HEK293T (cell line): Measurements from ENCODE around the gene TTYH2.

Experiments used
- CTCF ChIA-PET: fragments of 350-600 bp; formaldehyde crosslinking; extraction: SDS; loops from one replicate; lab custom pipeline; 2021; ENCODE audit warnings: antibody characterized with exemption, inconsistent platforms; lab: Yijun Ruan, JAX
- POLR2A ChIA-PET: fragments of 350-600 bp; formaldehyde crosslinking; extraction: SDS; loops from one replicate; lab custom pipeline; 2020; ENCODE audit warnings: antibody characterized with exemption, inconsistent platforms; lab: Yijun Ruan, JAX
- DNase-seq: peaks from one replicate; pipeline ENCODE4 v3.0.0; 2012; ENCODE audit warnings: mixed read lengths; ENCODE audit errors: extremely low spot score
- ARNT ChIP-seq: fragments of 450-650 bp; IDR thresholded peaks from 2 replicates; pipeline ENCODE4 v1.6.1; 2017; ENCODE audit warnings: mild to moderate bottlenecking
- BHLHE40 ChIP-seq: fragments of 450-650 bp; IDR thresholded peaks from 2 replicates; pipeline ENCODE4 v1.6.1; 2016; ENCODE audit warnings: mild to moderate bottlenecking, moderate library complexity, borderline replicate concordance
- CTBP1 ChIP-seq: fragments of 450-650 bp; IDR thresholded peaks from 2 replicates; pipeline ENCODE4 v1.6.1; 2016; ENCODE audit warnings: borderline replicate concordance
- ELF4 ChIP-seq: fragments of 450-650 bp; IDR thresholded peaks from 2 replicates; pipeline ENCODE4 v1.6.1; 2017; ENCODE audit warnings: antibody characterized with exemption
- FOXA1 ChIP-seq: fragments of 450-650 bp; IDR thresholded peaks from 2 replicates; pipeline ENCODE4 v1.6.1; 2016; ENCODE audit warnings: mild to moderate bottlenecking
- FOXK2 ChIP-seq: fragments of 450-650 bp; IDR thresholded peaks from 2 replicates; pipeline ENCODE4 v1.6.1; 2016; ENCODE audit warnings: mild to moderate bottlenecking
- FOXM1 ChIP-seq: fragments of 450-650 bp; IDR thresholded peaks from 2 replicates; pipeline ENCODE4 v1.6.1; 2017; ENCODE audit warnings: mild to moderate bottlenecking, borderline replicate concordance
- HDGF ChIP-seq: fragments of 450-650 bp; IDR thresholded peaks from 2 replicates; pipeline ENCODE4 v1.6.1; 2017; ENCODE audit warnings: antibody characterized with exemption, borderline replicate concordance
- L3MBTL2 ChIP-seq: fragments of 450-650 bp; conservative IDR thresholded peaks from 2 replicates; pipeline ENCODE4 v1.6.1; 2016; ENCODE audit warnings: mild to moderate bottlenecking
- LEF1 ChIP-seq: fragments of 450-650 bp; IDR thresholded peaks from 2 replicates; pipeline ENCODE4 v1.6.1; 2017; ENCODE audit warnings: mild to moderate bottlenecking, borderline replicate concordance
- NFRKB ChIP-seq: fragments of 450-650 bp; IDR thresholded peaks from 2 replicates; pipeline ENCODE4 v1.6.1; 2016; ENCODE audit warnings: mild to moderate bottlenecking, moderate library complexity
- PKNOX1 ChIP-seq: fragments of 450-650 bp; IDR thresholded peaks from 2 replicates; pipeline ENCODE4 v1.6.1; 2016
- SP1 ChIP-seq: fragments of 450-650 bp; IDR thresholded peaks from 2 replicates; pipeline ENCODE4 v1.6.1; 2017
- SUZ12 ChIP-seq: fragments of 450-650 bp; IDR thresholded peaks from 2 replicates; pipeline ENCODE4 v1.6.1; 2016; ENCODE audit warnings: mild to moderate bottlenecking
- TARDBP ChIP-seq: fragments of 450-650 bp; IDR thresholded peaks from 2 replicates; pipeline ENCODE4 v1.6.1; 2016
- ZNF384 ChIP-seq: fragments of 450-650 bp; IDR thresholded peaks from 2 replicates; pipeline ENCODE4 v1.6.1; 2016

The TTYH2 gene

GRCh38 chr17:74213861-74214391 lies 555 bp downstream of the TTYH2 start:
- no peak for DNase-seq
- POLR2A ChIA-PET: interaction anchor here (0.8 to 1.7 kb wide), 4 partner anchors 8 to 35 kb away, joined by 5 to 10 read pairs (median 7); partner anchors contain the start of gene RPL38
- CTCF ChIA-PET: interaction anchor here (1.0 to 1.4 kb wide), 2 partner anchors 13 to 83 kb away, joined by 3 read pairs; no protein-coding TSS in a partner anchor
- TF ChIP-seq CTBP1 (no peak), SP1 (no peak), BHLHE40 (no peak), ZNF384 (no peak), TARDBP (no peak), NFRKB (no peak)

GRCh38 chr17:74214484-74215341 lies 1.3 kb downstream of the TTYH2 start:
- TF ChIP-seq SP1 (no peak), CTBP1 (no peak), BHLHE40 (no peak), PKNOX1 (no peak), ARNT (no peak), FOXK2 (no peak), FOXA1 (no peak), ZNF384 (no peak), SUZ12 (no peak), FOXM1 (no peak), HDGF (no peak), NFRKB (no peak), LEF1 (no peak), ELF4 (no peak), L3MBTL2 (no peak), TARDBP (no peak)
- POLR2A ChIA-PET: interaction anchor here (1.7 kb wide), 1 partner anchor 10 kb away, joined by 6 read pairs; the partner anchor contains the start of gene RPL38
- no peak for DNase-seq
- CTCF ChIA-PET: no interaction called here

- ChIA-PET CTCF (no interaction called here), POLR2A (interaction anchor here (1.7 kb wide), 1 partner anchor 11 kb away, joined by 6 read pairs; the partner anchor contains the start of gene RPL38)
- TF ChIP-seq LEF1 (no peak), FOXK2 (no peak), ARNT (no peak), PKNOX1 (no peak), ZNF384 (no peak), FOXM1 (no peak), CTBP1 (no peak), BHLHE40 (no peak), TARDBP (no peak), ELF4 (no peak), HDGF (no peak), FOXA1 (no peak), SUZ12 (no peak), NFRKB (no peak), SP1 (no peak)
- no peak for DNase-seq
Measured at GRCh38 chr17:74215342-74215727, 2.0 kb downstream of the TTYH2 start.

- no peak for DNase-seq
Measured at GRCh38 chr17:74216505-74216904, 3.1 kb downstream of the TTYH2 start.

More at GRCh38 chr17:74216505-74216904, 3.1 kb downstream of the TTYH2 start:
- TF ChIP-seq BHLHE40 (no peak), ARNT (no peak), SUZ12 (no peak), FOXM1 (no peak), FOXK2 (no peak), FOXA1 (no peak), NFRKB (no peak), PKNOX1 (no peak), TARDBP (no peak), CTBP1 (no peak), HDGF (no peak)
- POLR2A ChIA-PET: no interaction called here
- CTCF ChIA-PET: interaction anchor here (0.7 to 0.8 kb wide), 2 partner anchors 145 to 316 kb away, joined by 3 to 4 read pairs; no protein-coding TSS in a partner anchor
